PFSK-1 (cell line): ENCODE measurements around the gene CATSPERZ.

ENCODE experiments used
- FOXP2 ChIP-seq: optimal IDR thresholded peaks from 2 replicates; pipeline ENCODE3; 2011; ENCODE audit warnings: borderline replicate concordance, control low read depth, inconsistent platforms; ENCODE audit not compliant: insufficient read depth; ENCODE audit errors: extremely low read length, extremely low read depth
- POLR2AphosphoS5 ChIP-seq: IDR thresholded peaks from 2 replicates; pipeline ENCODE4 v1.6.1; 2012; ENCODE audit warnings: low read depth, mild to moderate bottlenecking, control low read depth, low read length, moderate library complexity
- REST ChIP-seq, 2 experiments: IDR thresholded peaks; 2 replicates each; pipeline versions ENCODE4 v1.6.1 to v1.8.0; 2011 to 2012; ENCODE audit warnings: low read depth in 2 of 2, low read length in 2 of 2, control low read depth in 1 of 2, inconsistent platforms in 1 of 2, mild to moderate bottlenecking in 1 of 2, moderate library complexity in 1 of 2; ENCODE audit not compliant: insufficient read depth in 1 of 2
- SIN3A ChIP-seq: IDR thresholded peaks from 2 replicates; pipeline ENCODE4 v1.6.1; 2012; ENCODE audit warnings: mild to moderate bottlenecking, low read length, moderate library complexity, borderline replicate concordance; ENCODE audit not compliant: insufficient read depth
- TAF1 ChIP-seq: IDR thresholded peaks from 2 replicates; pipeline ENCODE4 v1.6.1; 2012; ENCODE audit warnings: low read length, control low read depth, borderline replicate concordance; ENCODE audit not compliant: insufficient read depth

Gene CATSPERZ

GRCh38 chr11:64323373-64323772 lies 23.2 kb downstream of the CATSPERZ start:
- TF ChIP-seq TAF1: no peak
- no peak for TF ChIP-seq POLR2AphosphoS5
- no peak for TF ChIP-seq SIN3A
- no peak for TF ChIP-seq FOXP2
- no peak for TF ChIP-seq REST (IDR thresholded peaks at IDR 0.05; ENCODE audit: insufficient read depth in 1 of 2, low read depth in 2 of 2, low read length in 2 of 2)

- TF ChIP-seq SIN3A (no peak), REST (IDR thresholded peaks at IDR 0.05; ENCODE audit: insufficient read depth in 1 of 2, low read depth in 2 of 2, low read length in 2 of 2) (no peak), TAF1 (no peak), FOXP2 (no peak), POLR2AphosphoS5 (no peak)
Observed at GRCh38 chr11:64324692-64325469, 24.7 kb downstream of the CATSPERZ start.

GRCh38 chr11:64327375-64327774 lies 27.2 kb downstream of the CATSPERZ start:
- no peak for TF ChIP-seq POLR2AphosphoS5
- no peak for TF ChIP-seq TAF1
- no peak for TF ChIP-seq SIN3A
- no peak for TF ChIP-seq REST (IDR thresholded peaks at IDR 0.05; ENCODE audit: insufficient read depth in 1 of 2, low read depth in 2 of 2, low read length in 2 of 2)

- TF ChIP-seq TAF1 (no peak), FOXP2 (no peak), REST (IDR thresholded peaks at IDR 0.05; ENCODE audit: insufficient read depth in 1 of 2, low read depth in 2 of 2, low read length in 2 of 2) (no peak)
Observed at GRCh38 chr11:64327993-64328392, 27.8 kb downstream of the CATSPERZ start.

- TF ChIP-seq FOXP2 (no peak), SIN3A (no peak), POLR2AphosphoS5 (no peak), TAF1 (no peak)
Observed at GRCh38 chr11:64330888-64331287, 30.7 kb downstream of the CATSPERZ start.
